ENCODE results near the gene EXOC6. TPM values are rescaled to one million over a fixed set of nuclear protein-coding genes. Genes with fewer than 3 reads are reported as not detected.

Gene EXOC6
- total RNA-seq, 2 donors from 2014 or later, result 13.2 to 70.8 TPM

GRCh38 chr10:92991513-92991912, 143.2 kb downstream of the EXOC6 start:
- intact Hi-C loops (cut with DNase I), result no loop called here
- no peak overlapping the region for H3K4me3 ChIP-seq
- no peak for DNase-seq
- H3K36me3 ChIP-seq (replicated peaks in 1 of 2; ENCODE audit: insufficient read depth in 1 of 2, low read depth in 2 of 2), result no peaks in the 10 kb centered on the region
- H3K27me3 ChIP-seq, result no peaks in the 10 kb centered on the region
- 83 to 85% methylated on average over 2 of the region's 2 CpGs for WGBS, 2 donors
- H3K4me1 ChIP-seq, result no peaks in the 10 kb centered on the region
- no peak for ATAC-seq
- no peaks in the 10 kb centered on the region for H3K9me3 ChIP-seq
- H3K27ac ChIP-seq, result no peak overlapping the region
- no peak for TF ChIP-seq POLR2A (IDR thresholded peaks at IDR 0.05)
- no peak for TF ChIP-seq CTCF (IDR thresholded peaks at IDR 0.05)

GRCh38 chr10:92993699-92994272, 145.5 kb downstream of the EXOC6 start:
- no peak for DNase-seq
- intact Hi-C loops (cut with DNase I), result no loop called here
- H3K27me3 ChIP-seq, result no peaks in the 10 kb centered on the region
- no peak overlapping the region for H3K27ac ChIP-seq
- no peak for ATAC-seq
- no peaks in the 10 kb centered on the region for H3K9me3 ChIP-seq
- no peaks in the 10 kb centered on the region for H3K4me1 ChIP-seq
- TF ChIP-seq POLR2A (IDR thresholded peaks at IDR 0.05), result no peak
- TF ChIP-seq CTCF (IDR thresholded peaks at IDR 0.05), result no peak
- no peaks in the 10 kb centered on the region for H3K36me3 ChIP-seq (replicated peaks in 1 of 2; ENCODE audit: insufficient read depth in 1 of 2, low read depth in 2 of 2)
- 74 to 100% methylated on average over 2 of the region's 2 CpGs for WGBS, 2 donors
- no peak overlapping the region for H3K4me3 ChIP-seq

GRCh38 chr10:92995509-92995908, 147.2 kb downstream of the EXOC6 start:
- H3K36me3 ChIP-seq (replicated peaks in 1 of 2; ENCODE audit: insufficient read depth in 1 of 2, low read depth in 2 of 2), result no peaks in the 10 kb centered on the region
- TF ChIP-seq POLR2A (IDR thresholded peaks at IDR 0.05) (no peak), CTCF (IDR thresholded peaks at IDR 0.05) (no peak)
- no peaks in the 10 kb centered on the region for H3K9me3 ChIP-seq
- H3K4me1 ChIP-seq, result no peaks in the 10 kb centered on the region
- no peak for DNase-seq
- no peak for ATAC-seq
- no peak overlapping the region for H3K27ac ChIP-seq
- intact Hi-C loops (cut with DNase I), result no loop called here
- no peaks in the 10 kb centered on the region for H3K27me3 ChIP-seq
- 35 to 48% methylated on average over 3 of the region's 3 CpGs for WGBS, 2 donors
- H3K4me3 ChIP-seq, result no peak overlapping the region

GRCh38 chr10:92997620-92998019, 149.3 kb downstream of the EXOC6 start:
- no peak overlapping the region for H3K27ac ChIP-seq
- intact Hi-C loops (cut with DNase I), result no loop called here
- H3K36me3 ChIP-seq (replicated peaks in 1 of 2; ENCODE audit: insufficient read depth in 1 of 2, low read depth in 2 of 2), result no peaks in the 10 kb centered on the region
- H3K27me3 ChIP-seq, result no peaks in the 10 kb centered on the region
- H3K4me1 ChIP-seq, result no peaks in the 10 kb centered on the region
- DNase-seq (no peak), ATAC-seq (no peak)
- no peaks in the 10 kb centered on the region for H3K9me3 ChIP-seq
- TF ChIP-seq POLR2A (IDR thresholded peaks at IDR 0.05), result no peak
- no peak for TF ChIP-seq CTCF (IDR thresholded peaks at IDR 0.05)
- H3K4me3 ChIP-seq, result no peak overlapping the region

GRCh38 chr10:92999191-92999590, 150.9 kb downstream of the EXOC6 start:
- H3K27ac ChIP-seq, result no peak overlapping the region
- 84 to 90% methylated on average over 2 of the region's 2 CpGs for WGBS, 2 donors
- no peaks in the 10 kb centered on the region for H3K27me3 ChIP-seq
- H3K4me1 ChIP-seq, result no peaks in the 10 kb centered on the region
- DNase-seq (no peak), ATAC-seq (no peak)
- H3K4me3 ChIP-seq, result no peak overlapping the region
- intact Hi-C loops (cut with DNase I), result no loop called here
- H3K36me3 ChIP-seq (replicated peaks in 1 of 2; ENCODE audit: insufficient read depth in 1 of 2, low read depth in 2 of 2), result no peaks in the 10 kb centered on the region
- H3K9me3 ChIP-seq, result no peaks in the 10 kb centered on the region
- TF ChIP-seq CTCF (IDR thresholded peaks at IDR 0.05), result no peak
- no peak for TF ChIP-seq POLR2A (IDR thresholded peaks at IDR 0.05)
